Stimulated activated CD8-positive, alpha-beta memory T cell treated with anti-CD3 and anti-CD28 coated beads, Interleukin-15, amount 100 ng/mL, for 48 hours (primary cell): ENCODE measurements around the gene SLX9.

Source experiments
- DNase-seq, 2 donors: peaks; one replicate each; pipeline ENCODE4 v3.0.0-alpha.2; 2020; ENCODE audit warnings: low read depth in 2 of 2

Gene SLX9

GRCh38 chr21:44959376-44960091, 19.7 kb downstream of the SLX9 start:
- DNase-seq = no peak

- DNase-seq = no peak
Observed at GRCh38 chr21:44960141-44961092, 20.6 kb downstream of the SLX9 start.

GRCh38 chr21:44962403-44962966, 22.7 kb downstream of the SLX9 start:
- DNase-seq = no peak

- DNase-seq = no peak
Observed at GRCh38 chr21:44964381-44964780, 24.6 kb downstream of the SLX9 start.

GRCh38 chr21:44965251-44966022, 25.6 kb downstream of the SLX9 start:
- DNase-seq = peak; percentile 18 to 35

GRCh38 chr21:44966135-44967081, 26.6 kb downstream of the SLX9 start:
- no peak for DNase-seq

- no peak for DNase-seq
Observed at GRCh38 chr21:44967082-44968047, 27.5 kb downstream of the SLX9 start.

GRCh38 chr21:44969066-44969670, 29.3 kb downstream of the SLX9 start:
- DNase-seq = no peak

- DNase-seq = no peak
Observed at GRCh38 chr21:44969931-44970755, 30.3 kb downstream of the SLX9 start.

GRCh38 chr21:44970766-44971671, 31.2 kb downstream of the SLX9 start:
- no peak for DNase-seq

- no peak for DNase-seq
Observed at GRCh38 chr21:44971672-44971995, 31.8 kb downstream of the SLX9 start.

- DNase-seq = no peak
Observed at GRCh38 chr21:44972301-44972814, 32.5 kb downstream of the SLX9 start.

GRCh38 chr21:44972821-44973220, 33.0 kb downstream of the SLX9 start:
- no peak for DNase-seq

GRCh38 chr21:44973598-44973997, 33.8 kb downstream of the SLX9 start:
- DNase-seq = no peak

- DNase-seq = no peak
Observed at GRCh38 chr21:44974676-44975075, 34.8 kb downstream of the SLX9 start.

- no peak for DNase-seq
Observed at GRCh38 chr21:44975720-44976555, 36.1 kb downstream of the SLX9 start.
